HepG2 (cell line): ENCODE measurements around the gene YPEL3. TPM values are rescaled to one million over a fixed set of nuclear protein-coding genes. Genes with fewer than 3 reads are reported as not detected.
A peak's percentile ranks its signal among the peaks of the same experiment; 100 is the strongest.

Source experiments
- BORCS8-MEF2B ChIP-seq: sonication (generic); formaldehyde crosslinking; IDR thresholded peaks from 2 replicates; pipeline ENCODE4 v1.8.0; 2022; ENCODE audit warnings: mild to moderate bottlenecking, missing genetic modification reagents
- FOXK1 ChIP-seq: sonication (generic); formaldehyde crosslinking; IDR thresholded peaks from 2 replicates; pipeline ENCODE4 v1.4.0; 2020; ENCODE audit warnings: low read depth, missing genetic modification reagents, borderline replicate concordance
- IRX3 ChIP-seq: sonication (generic); formaldehyde crosslinking; IDR thresholded peaks from 2 replicates; pipeline ENCODE4 v1.8.1; 2023; ENCODE audit warnings: mild to moderate bottlenecking, low read depth, missing genetic modification reagents, borderline replicate concordance
- NCOA2 ChIP-seq: sonication (generic); formaldehyde crosslinking; IDR thresholded peaks from 2 replicates; pipeline ENCODE4 v1.8.0; 2022; ENCODE audit warnings: inconsistent platforms
- NRL ChIP-seq: sonication (generic); formaldehyde crosslinking; IDR thresholded peaks from 2 replicates; pipeline ENCODE4 v1.5.0; 2020; ENCODE audit warnings: missing genetic modification reagents, mild to moderate bottlenecking, moderate library complexity, borderline replicate concordance
- RAD51 ChIP-seq: fragments of 450-650 bp; IDR thresholded peaks from 2 replicates; pipeline ENCODE4 v1.6.1; 2016; ENCODE audit warnings: borderline replicate concordance
- SNAPC2 ChIP-seq: sonication (generic); formaldehyde crosslinking; IDR thresholded peaks from 2 replicates; pipeline ENCODE4 v1.8.1; 2022; ENCODE audit warnings: mild to moderate bottlenecking, missing genetic modification reagents
- ZBTB21 ChIP-seq: sonication (generic); formaldehyde crosslinking; IDR thresholded peaks from 2 replicates; pipeline ENCODE4 v1.4.0; 2020; ENCODE audit warnings: missing genetic modification reagents
- ZBTB42 ChIP-seq: sonication (generic); formaldehyde crosslinking; IDR thresholded peaks from 2 replicates; pipeline ENCODE4 v1.5.0; 2020; ENCODE audit warnings: mild to moderate bottlenecking, missing genetic modification reagents
- ZNF138 ChIP-seq: sonication (generic); formaldehyde crosslinking; IDR thresholded peaks from 2 replicates; pipeline ENCODE4 v1.5.0; 2020; ENCODE audit warnings: mild to moderate bottlenecking, low read depth, missing genetic modification reagents
- ZSCAN21 ChIP-seq: sonication (generic); formaldehyde crosslinking; IDR thresholded peaks from 2 replicates; pipeline ENCODE4 v1.8.0; 2022; ENCODE audit warnings: mild to moderate bottlenecking, missing genetic modification reagents, moderate library complexity, borderline replicate concordance
- ZSCAN25 ChIP-seq: sonication (generic); formaldehyde crosslinking; IDR thresholded peaks from 2 replicates; pipeline ENCODE4 v1.8.0; 2022; ENCODE audit warnings: mild to moderate bottlenecking, missing genetic modification reagents
- polyA plus RNA-seq, 8 experiments: library from polyadenylated mRNA; depleted of rRNA in 3 of 8; stranded (reverse) in 7 of 8; unstranded in 1 of 8; fragments of >200 nt; fragmentation: Illumina TruSeq in 4 of 8; extraction: Trizol in 4 of 8; gene quantifications; 2 replicates each; pipeline versions ENCODE4 v1.2.1 to v1.2.3, GENCODE V29; 2011 to 2016; ENCODE audit warnings: low read depth in 4 of 8, missing spikeins in 1 of 8, mixed read lengths in 1 of 8; ENCODE audit not compliant: insufficient read depth in 1 of 8
- total RNA-seq, 5 experiments: library from RNA; depleted of rRNA; stranded (reverse); fragments of >200 nt; fragmentation: Illumina TruSeq; extraction: Trizol; gene quantifications; 2 replicates each; pipeline ENCODE4 v1.2.3, GENCODE V29; 2016; ENCODE audit warnings: low read depth in 1 of 5
- TF ChIP-seq, protein P1 (sequence below): IDR thresholded peaks from 2 replicates; pipeline ENCODE4 v1.6.1; 2016; ENCODE audit warnings: mild to moderate bottlenecking
- TF ChIP-seq, protein P2 (sequence below): sonication (generic); formaldehyde crosslinking; conservative IDR thresholded peaks from 2 replicates; pipeline ENCODE4 v1.8.0; 2022; ENCODE audit warnings: missing genetic modification reagents
- TF ChIP-seq, protein P3 (sequence below): sonication (generic); formaldehyde crosslinking; IDR thresholded peaks from 2 replicates; pipeline ENCODE4 v1.8.1; 2023; ENCODE audit warnings: mild to moderate bottlenecking, moderate library complexity, missing genetic modification reagents
- TF ChIP-seq, protein P4 (sequence below): sonication (generic); formaldehyde crosslinking; IDR thresholded peaks from 2 replicates; pipeline ENCODE4 v1.4.0; 2020; ENCODE audit warnings: missing genetic modification reagents, low read depth, mild to moderate bottlenecking, borderline replicate concordance
- TF ChIP-seq, protein P5 (sequence below): sonication (generic); formaldehyde crosslinking; IDR thresholded peaks from 2 replicates; pipeline ENCODE4 v1.5.0; 2020; ENCODE audit warnings: mild to moderate bottlenecking, missing genetic modification reagents
- TF ChIP-seq, protein P6 (sequence below), 2 experiments: IDR thresholded peaks; 2 replicates each; pipeline ENCODE4 v1.6.1; 2011 to 2012; ENCODE audit warnings: low read length in 2 of 2, borderline replicate concordance in 1 of 2, low read depth in 1 of 2, mild to moderate bottlenecking in 1 of 2, moderate library complexity in 1 of 2

The YPEL3 gene
- total and polyA plus RNA-seq, 2 of the 13 experiments (the other 11 are each of a cell fraction or from before 2014, with no cell fraction given): 5.4 to 47.0 TPM

DNA sequence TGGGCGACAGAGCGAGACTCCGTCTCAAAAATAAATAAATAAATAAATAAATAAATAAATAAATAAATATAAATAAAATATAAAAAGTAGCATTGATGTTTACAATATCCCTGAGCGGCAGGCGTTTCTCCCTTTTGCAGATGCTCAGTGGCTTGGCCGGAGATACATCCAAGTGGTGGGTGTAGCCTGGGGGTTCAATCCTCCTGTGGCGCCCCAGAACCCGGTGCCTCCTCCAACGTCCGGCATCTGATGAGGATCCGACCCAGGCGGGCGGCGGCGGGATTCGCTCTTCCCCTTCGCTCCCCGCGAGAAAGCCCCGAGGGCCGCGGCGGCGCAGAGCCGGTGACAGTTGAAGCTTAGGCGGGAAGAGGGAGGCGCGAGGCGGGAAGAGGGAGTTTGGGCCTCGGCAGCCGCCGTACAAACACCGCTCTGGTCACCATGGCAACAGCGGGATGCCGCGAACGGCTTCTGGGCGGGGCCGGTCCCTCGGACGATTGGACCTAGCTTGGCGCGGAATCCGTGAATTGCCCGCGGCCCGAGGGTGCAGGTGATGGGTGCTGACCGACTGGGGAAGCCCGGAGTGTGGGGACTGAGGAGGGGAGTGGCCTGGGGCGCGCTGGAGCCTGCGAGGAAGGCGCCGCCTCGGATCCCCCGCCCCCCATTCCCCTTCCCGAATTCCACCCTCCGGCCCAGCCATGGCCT is 43.2 kb downstream of the YPEL3 start (continued):
- TF ChIP-seq ZBTB42 (CRISPR knock-in tag): peak; percentile 92; the same call in 1 of the 2 replicates
- TF ChIP-seq ZNF138 (CRISPR knock-in tag): peak; percentile 98
- TF ChIP-seq BORCS8-MEF2B (CRISPR knock-in tag): peak; percentile 97
- peak; percentile 51; the same call in 1 of the 2 replicates for TF ChIP-seq ZBTB21 (CRISPR knock-in tag)
- TF ChIP-seq ZSCAN25 (CRISPR knock-in tag): peak; percentile 87
- peak; percentile 69 for TF ChIP-seq NCOA2 (CRISPR knock-in tag)
- peak; percentile 98; the same call in 1 of the 2 replicates for TF ChIP-seq IRX3 (CRISPR knock-in tag)
- TF ChIP-seq, protein P1, sequence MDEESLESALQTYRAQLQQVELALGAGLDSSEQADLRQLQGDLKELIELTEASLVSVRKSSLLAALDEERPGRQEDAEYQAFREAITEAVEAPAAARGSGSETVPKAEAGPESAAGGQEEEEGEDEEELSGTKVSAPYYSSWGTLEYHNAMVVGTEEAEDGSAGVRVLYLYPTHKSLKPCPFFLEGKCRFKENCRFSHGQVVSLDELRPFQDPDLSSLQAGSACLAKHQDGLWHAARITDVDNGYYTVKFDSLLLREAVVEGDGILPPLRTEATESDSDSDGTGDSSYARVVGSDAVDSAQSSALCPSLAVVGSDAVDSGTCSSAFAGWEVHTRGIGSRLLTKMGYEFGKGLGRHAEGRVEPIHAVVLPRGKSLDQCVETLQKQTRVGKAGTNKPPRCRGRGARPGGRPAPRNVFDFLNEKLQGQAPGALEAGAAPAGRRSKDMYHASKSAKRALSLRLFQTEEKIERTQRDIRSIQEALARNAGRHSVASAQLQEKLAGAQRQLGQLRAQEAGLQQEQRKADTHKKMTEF (CRISPR knock-in tag): peak; percentile 95
- TF ChIP-seq, protein P2, sequence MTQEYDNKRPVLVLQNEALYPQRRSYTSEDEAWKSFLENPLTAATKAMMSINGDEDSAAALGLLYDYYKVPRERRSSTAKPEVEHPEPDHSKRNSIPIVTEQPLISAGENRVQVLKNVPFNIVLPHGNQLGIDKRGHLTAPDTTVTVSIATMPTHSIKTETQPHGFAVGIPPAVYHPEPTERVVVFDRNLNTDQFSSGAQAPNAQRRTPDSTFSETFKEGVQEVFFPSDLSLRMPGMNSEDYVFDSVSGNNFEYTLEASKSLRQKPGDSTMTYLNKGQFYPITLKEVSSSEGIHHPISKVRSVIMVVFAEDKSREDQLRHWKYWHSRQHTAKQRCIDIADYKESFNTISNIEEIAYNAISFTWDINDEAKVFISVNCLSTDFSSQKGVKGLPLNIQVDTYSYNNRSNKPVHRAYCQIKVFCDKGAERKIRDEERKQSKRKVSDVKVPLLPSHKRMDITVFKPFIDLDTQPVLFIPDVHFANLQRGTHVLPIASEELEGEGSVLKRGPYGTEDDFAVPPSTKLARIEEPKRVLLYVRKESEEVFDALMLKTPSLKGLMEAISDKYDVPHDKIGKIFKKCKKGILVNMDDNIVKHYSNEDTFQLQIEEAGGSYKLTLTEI (CRISPR knock-in tag): no peak
- TF ChIP-seq, protein P3, sequence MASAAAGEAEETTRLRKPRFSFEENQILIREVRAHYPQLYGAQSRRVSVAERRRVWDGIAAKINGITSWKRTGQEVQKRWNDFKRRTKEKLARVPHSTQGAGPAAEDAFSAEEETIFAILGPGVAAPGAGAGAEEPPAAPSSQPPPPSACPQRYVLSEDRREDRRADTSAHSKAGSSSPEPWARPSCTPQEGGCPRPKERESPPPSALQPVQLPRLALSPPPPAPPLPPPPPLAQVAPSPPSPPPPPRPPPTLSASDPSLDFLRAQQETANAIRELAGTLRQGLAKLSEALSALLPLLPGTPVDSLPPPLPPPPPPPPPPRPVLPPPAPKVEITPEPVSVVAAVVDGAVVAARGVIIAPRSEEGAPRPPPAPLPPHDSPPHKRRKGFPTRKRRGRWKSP: peak; percentile 94
- TF ChIP-seq, protein P4, sequence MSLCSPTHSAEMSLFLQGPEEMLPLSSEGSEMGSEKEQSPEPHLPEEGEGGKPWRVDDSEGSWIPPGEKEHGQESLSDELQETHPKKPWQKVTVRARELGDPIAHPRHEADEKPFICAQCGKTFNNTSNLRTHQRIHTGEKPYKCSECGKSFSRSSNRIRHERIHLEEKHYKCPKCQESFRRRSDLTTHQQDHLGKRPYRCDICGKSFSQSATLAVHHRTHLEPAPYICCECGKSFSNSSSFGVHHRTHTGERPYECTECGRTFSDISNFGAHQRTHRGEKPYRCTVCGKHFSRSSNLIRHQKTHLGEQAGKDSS (CRISPR knock-in tag): peak; percentile 94
- peak; percentile 91 for TF ChIP-seq ZSCAN21 (CRISPR knock-in tag)
- no peak for TF ChIP-seq RAD51
- peak; percentile 95 for TF ChIP-seq SNAPC2 (CRISPR knock-in tag)
- TF ChIP-seq, protein P5, sequence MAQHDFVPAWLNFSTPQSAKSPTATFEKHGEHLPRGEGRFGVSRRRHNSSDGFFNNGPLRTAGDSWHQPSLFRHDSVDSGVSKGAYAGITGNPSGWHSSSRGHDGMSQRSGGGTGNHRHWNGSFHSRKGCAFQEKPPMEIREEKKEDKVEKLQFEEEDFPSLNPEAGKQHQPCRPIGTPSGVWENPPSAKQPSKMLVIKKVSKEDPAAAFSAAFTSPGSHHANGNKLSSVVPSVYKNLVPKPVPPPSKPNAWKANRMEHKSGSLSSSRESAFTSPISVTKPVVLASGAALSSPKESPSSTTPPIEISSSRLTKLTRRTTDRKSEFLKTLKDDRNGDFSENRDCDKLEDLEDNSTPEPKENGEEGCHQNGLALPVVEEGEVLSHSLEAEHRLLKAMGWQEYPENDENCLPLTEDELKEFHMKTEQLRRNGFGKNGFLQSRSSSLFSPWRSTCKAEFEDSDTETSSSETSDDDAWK (CRISPR knock-in tag): no peak
- TF ChIP-seq, protein P6, sequence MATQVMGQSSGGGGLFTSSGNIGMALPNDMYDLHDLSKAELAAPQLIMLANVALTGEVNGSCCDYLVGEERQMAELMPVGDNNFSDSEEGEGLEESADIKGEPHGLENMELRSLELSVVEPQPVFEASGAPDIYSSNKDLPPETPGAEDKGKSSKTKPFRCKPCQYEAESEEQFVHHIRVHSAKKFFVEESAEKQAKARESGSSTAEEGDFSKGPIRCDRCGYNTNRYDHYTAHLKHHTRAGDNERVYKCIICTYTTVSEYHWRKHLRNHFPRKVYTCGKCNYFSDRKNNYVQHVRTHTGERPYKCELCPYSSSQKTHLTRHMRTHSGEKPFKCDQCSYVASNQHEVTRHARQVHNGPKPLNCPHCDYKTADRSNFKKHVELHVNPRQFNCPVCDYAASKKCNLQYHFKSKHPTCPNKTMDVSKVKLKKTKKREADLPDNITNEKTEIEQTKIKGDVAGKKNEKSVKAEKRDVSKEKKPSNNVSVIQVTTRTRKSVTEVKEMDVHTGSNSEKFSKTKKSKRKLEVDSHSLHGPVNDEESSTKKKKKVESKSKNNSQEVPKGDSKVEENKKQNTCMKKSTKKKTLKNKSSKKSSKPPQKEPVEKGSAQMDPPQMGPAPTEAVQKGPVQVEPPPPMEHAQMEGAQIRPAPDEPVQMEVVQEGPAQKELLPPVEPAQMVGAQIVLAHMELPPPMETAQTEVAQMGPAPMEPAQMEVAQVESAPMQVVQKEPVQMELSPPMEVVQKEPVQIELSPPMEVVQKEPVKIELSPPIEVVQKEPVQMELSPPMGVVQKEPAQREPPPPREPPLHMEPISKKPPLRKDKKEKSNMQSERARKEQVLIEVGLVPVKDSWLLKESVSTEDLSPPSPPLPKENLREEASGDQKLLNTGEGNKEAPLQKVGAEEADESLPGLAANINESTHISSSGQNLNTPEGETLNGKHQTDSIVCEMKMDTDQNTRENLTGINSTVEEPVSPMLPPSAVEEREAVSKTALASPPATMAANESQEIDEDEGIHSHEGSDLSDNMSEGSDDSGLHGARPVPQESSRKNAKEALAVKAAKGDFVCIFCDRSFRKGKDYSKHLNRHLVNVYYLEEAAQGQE (IDR thresholded peaks at IDR 0.05; ENCODE audit: borderline replicate concordance in 1 of 2, low read depth in 1 of 2, low read length in 2 of 2): peak in 1 of 2 experiments; percentile 58; a peak in 1 of 4 replicates
- peak; percentile 94 for TF ChIP-seq NRL (CRISPR knock-in tag)
- peak; percentile 90; the same call in 1 of the 2 replicates for TF ChIP-seq FOXK1 (CRISPR knock-in tag)
